ENCODE measurements around the gene ANKRD50.

The ANKRD50 gene, protein sequence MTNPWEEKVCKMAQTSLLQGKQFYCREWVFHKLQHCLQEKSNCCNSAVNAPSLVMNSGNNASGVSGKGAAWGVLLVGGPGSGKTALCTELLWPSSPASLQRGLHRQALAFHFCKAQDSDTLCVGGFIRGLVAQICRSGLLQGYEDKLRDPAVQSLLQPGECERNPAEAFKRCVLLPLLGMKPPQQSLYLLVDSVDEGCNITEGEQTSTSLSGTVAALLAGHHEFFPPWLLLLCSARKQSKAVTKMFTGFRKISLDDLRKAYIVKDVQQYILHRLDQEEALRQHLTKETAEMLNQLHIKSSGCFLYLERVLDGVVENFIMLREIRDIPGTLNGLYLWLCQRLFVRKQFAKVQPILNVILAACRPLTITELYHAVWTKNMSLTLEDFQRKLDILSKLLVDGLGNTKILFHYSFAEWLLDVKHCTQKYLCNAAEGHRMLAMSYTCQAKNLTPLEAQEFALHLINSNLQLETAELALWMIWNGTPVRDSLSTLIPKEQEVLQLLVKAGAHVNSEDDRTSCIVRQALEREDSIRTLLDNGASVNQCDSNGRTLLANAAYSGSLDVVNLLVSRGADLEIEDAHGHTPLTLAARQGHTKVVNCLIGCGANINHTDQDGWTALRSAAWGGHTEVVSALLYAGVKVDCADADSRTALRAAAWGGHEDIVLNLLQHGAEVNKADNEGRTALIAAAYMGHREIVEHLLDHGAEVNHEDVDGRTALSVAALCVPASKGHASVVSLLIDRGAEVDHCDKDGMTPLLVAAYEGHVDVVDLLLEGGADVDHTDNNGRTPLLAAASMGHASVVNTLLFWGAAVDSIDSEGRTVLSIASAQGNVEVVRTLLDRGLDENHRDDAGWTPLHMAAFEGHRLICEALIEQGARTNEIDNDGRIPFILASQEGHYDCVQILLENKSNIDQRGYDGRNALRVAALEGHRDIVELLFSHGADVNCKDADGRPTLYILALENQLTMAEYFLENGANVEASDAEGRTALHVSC (N-terminal part only)

DNA sequence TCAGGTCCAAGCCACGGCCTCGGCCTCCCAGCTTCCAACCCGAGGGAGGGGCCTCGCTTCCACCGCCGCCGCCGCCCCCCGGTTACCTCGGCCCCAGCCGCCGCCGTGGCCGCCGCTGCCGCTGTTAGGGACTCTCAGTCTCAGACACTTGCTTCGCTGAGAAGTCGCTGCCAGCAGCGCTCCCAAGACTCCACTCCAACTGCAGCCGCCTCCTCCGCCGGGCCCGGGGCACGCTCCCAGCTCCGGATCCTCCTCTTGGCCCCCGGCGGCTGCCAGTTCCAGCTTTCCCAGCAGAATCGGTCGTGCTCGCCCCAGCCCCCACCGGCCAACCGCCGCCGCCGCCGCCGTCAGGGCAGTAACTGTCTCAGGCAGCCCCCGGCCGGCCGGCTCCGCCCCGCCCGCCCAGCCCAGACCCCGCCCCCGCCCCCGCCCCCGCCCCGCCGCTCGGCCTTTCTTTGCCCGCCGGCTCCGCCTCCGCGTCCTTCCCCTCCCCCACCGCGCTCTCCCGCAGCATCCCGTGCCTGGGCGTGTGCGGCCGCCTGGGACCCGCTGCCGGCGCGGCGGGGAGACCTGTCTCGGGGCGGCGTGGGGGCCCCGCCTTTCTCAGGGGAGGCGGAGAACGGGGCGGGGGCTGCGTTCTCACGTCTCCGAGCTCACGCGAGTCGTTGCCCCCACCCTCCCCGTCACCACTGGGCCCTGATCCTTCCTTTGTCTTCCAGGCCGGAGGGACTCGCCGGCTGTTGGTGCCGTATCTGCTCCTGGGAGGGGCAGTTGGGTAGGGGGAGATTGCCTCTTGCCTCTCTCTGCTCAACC is at the start of gene ANKRD50:
TSS of gene ANKRD50 (minus strand) at position 361 of the 813 bp plus-strand sequence. CDS start 2,221 bp downstream, outside the sequence.
- peak; percentile 89 for DNase-seq (ENCODE audit: low spot score)

DNA sequence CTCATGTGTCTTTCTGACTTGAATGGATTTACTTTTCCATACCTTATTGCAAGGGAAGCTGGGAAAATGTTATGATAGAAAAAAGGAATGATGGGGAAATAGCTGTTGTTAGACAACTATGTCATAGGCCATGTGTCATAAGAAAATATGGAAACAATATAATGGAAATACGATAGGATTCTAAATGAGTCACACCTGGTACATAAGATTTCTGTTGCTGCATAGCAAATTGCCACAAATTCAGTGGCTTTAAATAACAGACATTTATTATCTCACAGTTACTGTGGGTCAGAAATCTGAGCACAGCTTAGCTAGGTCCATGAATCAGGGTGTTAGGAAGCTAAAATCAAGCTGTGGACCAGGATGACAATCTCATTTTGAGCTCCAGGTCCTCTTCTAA is 44.6 kb upstream of the ANKRD50 start:
- DNase-seq (ENCODE audit: low spot score), result no peak

DNA sequence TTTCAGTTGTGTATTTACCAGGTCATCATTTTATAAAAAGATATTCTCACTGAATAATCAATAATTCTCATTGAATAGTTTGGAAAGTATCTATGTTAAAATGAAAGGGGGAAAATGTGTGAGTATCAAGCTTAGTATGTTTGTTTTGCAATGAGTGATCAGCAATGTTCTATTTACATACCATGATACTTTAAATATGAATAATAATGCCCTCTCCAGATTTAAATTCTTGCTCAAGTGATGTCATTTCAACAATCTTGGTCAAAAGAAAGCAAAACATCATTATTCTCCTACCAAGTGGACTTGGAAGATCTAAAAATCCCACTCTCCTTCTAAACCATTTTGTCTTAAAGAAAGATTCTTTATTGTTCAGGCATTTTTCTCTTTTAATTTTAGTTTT is 42.1 kb upstream of the ANKRD50 start:
- DNase-seq (ENCODE audit: low spot score), result peak; percentile 8

DNA sequence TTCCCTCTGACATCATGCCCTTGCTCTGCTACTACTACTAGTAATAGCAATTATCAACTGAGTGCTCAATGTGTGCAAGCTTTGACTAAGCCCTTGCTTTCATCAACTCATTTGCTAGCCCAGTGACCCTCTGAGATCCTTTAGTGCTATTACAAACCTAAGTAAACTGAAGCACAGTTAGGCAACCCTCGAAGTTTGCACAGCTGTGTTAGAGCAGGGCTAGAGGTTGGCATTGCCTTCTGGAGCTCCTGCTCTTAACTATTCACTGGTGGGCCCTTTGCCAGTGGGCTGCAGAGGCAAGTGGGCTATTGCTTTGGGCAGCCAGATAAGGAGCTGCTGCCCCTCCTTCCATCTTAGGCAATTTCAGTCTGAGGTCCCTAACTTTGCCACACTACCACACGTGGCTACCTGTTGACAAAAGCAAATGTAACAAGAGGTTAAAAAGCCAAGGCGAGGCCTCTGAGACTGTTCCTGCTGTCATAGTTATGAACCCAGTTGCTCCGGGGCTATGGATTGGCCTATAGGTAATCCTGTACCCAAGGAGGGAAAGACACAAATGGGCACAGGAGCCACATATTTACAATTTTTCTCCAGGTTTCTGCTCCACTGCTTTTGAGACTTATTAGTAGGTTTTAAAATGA is 41.5 kb upstream of the ANKRD50 start:
- DNase-seq (ENCODE audit: low spot score), result no peak

DNA sequence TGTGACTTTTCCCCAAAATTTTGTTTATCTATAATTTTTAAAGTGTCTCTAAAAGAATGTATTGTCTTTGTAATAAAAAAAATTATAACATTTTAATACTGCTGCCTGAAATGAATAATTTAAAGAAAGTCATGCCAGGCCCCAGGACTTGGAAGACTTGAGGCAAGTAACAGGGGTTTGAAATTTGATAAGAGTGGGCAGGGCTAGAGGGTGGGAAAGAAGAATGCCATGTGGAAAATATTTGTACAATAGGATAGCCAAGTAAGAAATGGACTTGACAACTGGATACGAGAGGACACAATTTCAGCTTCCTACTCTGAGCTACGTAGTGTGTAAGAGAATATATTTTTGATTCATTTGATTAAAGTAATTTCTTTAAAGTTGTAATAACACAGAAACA is 36.9 kb upstream of the ANKRD50 start:
- no peak for DNase-seq (ENCODE audit: low spot score)

DNA sequence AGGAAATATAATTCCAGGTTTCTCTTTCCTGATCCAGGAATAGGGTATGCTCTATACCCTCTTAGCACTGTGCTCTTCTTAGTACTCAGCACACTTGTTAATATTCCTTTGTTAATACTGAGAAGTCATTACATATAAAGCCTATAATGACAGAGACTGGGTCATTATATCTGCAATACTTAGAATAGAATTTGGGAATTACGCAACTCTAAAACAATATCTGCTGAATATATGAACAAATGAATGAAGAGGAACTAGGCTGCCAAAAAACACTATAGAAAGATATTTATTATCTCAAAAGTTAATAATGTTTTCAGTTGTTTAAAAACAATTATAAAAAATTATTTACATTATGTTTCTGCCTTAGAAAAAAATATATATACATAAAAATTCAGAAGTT is 36.4 kb upstream of the ANKRD50 start:
- DNase-seq (ENCODE audit: low spot score), result no peak

DNA sequence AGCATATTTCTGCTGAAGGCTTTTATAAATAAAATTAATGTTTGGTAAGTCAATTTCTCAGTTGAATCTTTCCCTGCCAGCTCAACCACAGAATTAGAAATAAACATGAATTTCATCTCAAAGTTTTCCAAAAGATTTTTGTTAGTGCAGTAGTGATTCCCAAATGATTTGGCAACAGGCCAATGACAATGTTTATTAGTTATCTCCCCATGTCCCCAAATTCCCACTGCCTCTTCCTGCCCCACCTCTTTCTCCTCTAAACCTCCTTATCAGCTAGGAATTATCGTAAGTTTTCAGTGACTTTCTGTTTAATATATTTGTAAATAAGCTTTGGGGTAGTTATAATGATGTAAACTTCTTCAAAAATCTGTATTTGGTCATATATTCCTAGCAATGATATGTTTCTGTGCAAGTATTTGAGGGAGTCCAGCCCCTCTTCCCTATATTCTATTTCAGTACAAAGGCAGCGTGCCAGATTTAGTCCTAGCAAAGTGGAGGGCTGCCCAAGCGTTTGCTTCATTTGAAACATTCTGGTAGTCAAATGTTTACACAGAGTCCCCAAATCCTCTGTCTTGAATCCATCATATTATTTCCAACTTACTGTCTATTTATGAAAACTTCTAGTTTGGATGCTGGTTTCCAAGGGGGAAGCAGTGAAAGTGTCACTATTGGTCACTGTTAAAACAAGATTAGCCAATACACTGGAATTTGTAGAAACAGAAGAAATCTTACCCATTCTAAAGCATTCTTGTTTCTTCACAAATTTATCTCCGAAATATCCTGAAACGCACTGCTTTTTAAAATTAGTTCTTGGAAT is 33.7 kb upstream of the ANKRD50 start:
- DNase-seq (ENCODE audit: low spot score), result no peak

DNA sequence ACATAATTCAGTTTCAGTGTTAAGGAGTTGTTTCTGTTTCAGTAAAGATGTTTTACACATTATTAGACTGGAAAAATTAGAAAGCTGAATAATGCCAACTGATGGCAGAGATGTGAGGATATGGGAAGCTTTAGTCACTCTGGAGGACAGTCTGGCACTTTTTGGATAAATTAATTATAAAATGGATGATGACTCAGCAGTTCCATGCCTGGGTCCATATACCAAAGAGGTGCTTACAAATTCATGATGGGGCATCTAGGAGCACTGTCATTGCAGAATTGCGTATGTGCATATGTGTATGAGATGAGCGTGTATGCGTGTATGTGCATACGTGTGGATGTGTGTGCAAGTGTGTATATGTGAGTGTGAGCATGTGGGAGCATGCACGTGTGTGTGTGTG is 31.2 kb upstream of the ANKRD50 start:
- DNase-seq (ENCODE audit: low spot score), result no peak

DNA sequence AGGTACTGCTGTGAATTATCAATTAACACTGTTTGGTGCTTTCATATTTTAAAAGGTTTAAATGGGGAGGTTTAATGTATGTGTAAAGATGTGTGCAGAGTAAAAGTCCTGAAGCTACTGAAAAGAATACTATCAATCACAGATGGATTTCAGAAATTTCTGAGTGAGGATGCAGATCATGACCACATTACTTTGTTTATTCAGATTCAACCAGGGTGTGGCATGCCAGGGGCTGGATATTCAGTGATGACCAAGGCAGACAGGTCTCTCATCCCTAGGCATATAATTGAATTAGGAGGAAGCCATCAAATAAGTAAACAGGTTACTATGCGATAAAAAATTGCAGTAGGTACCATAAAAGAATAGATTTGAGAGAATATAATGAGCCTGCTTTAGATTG is 28.0 kb upstream of the ANKRD50 start:
- DNase-seq (ENCODE audit: low spot score), result no peak

DNA sequence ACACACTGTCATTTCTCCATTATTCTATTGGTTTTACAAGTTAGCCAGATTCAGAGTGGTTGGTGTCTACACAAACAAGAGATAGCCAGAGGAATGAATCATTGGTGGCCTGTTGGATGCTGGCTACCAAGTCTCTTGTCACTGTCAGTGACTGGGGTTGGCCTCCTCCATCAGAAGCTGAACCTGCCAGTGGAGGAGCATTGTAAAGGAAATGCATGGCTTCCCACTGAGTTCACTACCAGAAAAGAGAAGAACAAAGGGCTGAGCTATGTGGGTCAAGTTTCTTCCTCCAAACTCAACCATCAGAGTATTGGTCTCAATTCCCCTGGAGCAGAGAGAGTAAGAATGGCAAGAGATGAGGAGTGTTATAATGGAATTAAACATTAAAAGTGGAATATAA is 26.5 kb upstream of the ANKRD50 start:
- no peak for DNase-seq (ENCODE audit: low spot score)

DNA sequence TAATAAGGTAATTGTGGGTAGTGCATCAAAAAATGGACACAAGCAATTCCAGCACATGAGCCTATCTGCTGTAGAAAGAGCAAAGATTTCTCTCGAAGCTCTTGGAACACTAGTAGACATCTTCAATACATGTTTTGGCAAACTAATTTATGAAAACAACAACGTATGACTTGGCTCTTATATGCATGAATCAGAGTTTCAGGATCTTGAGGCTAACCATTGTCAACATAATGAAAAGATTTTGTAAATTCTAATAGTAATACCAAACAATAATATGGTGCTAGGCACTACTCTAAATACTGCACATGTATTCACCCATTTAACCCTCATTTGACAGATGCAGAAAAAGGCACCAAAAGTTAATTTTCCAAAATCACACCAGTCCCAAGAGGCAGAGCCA is 25.1 kb upstream of the ANKRD50 start:
- DNase-seq (ENCODE audit: low spot score), result no peak

DNA sequence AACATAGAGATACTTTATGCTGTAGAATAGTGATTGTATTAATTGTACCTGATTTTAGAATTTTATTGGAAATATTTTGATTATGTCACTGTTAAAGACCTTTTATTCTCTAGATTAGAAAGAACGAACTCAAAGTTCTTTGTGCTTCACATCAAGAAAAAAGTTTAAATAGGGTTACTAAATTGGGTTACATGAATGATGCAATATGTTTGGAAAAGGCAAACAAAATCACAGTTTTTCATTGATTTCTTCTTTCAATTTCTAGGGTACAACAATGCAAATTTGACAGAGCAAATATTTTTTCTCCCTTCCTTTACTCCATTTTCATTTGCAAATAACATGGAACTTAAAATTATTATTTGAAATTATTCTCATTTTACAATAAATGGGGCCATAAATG is 24.0 kb upstream of the ANKRD50 start:
- DNase-seq (ENCODE audit: low spot score), result no peak

DNA sequence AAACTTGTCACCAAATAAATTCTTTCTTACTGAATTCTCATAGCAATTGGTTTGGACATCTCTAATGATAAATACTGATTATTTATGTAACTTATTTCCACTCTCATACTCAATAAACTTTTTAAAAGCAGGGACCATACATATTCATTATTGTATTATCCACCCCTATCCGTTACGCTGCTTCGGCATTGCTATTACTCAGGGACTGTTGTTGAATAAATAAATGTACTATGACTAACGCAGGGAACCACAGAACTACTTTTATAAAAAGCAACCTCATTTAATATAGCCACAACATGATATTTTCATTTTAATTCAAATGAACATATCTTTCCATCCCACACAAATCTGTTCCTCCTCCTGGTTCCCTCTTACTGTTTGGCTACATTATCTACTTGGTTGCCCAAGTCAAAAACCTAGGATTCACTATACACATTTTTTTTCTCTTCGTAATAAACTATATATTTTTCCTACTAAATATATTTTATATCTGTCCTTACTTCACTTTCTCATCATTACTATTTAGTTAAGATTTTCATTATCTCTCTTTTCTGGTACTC is 14.9 kb upstream of the ANKRD50 start:
- DNase-seq (ENCODE audit: low spot score), result no peak

DNA sequence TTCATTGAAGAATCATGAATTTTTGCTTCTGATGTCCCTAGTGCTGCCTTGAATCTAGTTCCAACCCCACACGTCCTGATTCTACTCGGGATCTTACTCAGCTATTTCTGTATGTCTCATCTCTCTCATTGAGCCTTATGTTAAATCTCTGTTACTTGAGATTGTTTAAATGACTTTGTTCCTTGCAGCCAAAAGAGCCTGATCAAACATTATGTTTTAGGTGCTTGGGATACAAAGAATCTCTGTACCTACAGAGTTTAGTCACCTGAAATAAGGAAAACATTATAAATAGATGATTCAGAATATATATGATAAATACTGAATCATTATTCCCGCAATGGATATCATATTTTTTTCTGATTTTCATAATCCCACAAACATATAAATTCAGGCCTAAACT is 13.7 kb upstream of the ANKRD50 start:
- DNase-seq (ENCODE audit: low spot score), result no peak

DNA sequence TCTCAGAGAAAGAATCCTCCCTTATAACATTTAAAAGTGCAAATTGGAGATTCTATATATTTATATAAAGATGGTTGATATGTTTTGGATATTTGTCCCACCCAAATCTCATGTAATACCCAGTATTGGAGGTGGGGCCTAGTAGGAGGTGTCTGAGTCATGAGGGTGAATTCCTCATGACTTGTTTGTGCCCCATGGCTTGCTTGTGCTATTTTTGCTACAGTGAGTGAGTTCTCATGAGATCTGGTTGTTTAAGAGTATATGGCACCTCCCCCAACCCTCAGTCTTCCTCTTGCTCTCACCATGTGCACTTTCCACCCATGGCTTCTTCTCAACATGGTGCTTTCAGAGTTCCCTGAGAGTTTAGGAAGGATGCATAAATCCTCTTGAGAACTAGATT is 9.5 kb upstream of the ANKRD50 start:
- no peak for DNase-seq (ENCODE audit: low spot score)

DNA sequence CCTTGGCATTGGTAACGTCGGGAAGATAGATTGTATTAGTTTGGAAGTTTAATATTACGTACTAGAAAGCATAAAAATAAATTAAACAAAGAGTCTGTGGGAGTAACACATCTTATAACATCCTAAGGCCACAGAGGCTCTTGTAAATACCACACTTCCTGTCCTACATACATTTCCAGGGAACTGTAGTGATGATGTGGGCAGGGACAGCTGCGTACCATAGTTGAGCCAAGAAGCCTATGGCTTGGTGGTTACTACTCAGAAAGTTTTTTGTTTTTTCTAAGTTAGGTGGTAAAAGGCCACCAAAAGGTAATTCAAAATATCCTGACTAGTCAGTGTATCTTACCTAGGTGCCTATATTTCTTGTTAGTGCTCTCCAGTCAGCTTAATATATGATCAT is 4.6 kb upstream of the ANKRD50 start:
- DNase-seq (ENCODE audit: low spot score), result no peak

DNA sequence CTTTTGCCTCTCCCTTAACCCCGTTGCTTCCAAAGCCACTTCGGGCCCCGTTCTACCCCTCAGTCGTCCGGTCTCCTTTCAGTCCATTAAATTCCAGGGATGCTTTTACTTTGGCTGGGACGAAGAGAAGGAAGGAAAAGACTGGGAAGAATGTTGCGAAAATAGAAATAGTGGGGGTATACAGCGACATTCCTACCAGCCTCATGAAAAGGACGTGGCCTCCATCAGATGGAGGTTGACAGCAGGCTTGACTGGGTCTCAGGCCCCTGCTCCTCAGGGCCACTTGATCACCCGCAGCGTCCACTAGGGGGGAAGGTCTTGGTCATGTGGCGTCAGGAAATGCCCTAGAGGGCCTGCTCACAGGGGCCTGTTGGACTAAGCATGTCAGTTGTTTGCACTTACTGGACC is 657 bp upstream of the ANKRD50 start:
- peak; percentile 70 for DNase-seq (ENCODE audit: low spot score)

DNA sequence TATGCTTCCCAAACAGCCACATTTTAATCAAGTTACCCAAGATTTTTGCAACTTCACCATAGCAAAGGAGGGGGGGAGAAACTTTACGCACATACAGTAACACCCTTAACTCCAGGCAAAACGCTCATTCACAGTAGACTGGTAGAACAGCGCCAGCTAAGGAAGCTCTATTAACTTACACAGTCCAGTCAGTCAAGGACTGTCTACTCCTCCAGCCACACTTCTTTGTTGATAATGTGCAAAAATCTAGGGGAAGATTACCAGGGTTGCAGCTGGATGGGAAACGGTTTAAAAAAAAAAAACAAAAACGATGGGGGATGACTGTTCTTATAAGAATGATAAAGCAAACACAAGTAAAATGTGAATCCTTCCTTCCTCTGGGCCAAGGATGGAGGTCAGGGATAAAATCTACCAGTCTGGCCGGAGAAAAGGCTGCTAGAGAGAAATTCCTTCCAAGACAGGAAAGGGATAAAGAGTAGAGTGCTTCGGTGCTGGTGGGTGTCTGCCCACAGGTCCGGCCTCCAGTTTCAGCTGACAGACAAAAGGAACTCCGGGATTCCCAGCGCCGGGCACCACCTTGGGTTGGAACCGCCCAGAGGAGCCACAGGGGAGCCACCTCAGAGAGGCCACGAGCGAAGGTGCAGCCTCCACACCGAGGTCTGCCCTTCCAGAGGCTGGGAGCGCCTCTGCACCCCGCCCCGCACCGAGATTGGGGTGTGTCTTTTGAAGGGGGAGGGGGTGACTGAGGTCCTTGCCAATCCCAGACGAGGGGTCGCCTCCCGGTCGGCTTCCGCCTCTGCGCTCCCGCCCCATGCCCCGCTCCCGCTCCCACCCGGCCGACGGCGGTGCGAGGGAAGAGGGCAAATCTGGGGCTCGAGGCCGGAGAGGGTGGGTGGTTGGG is 811 bp downstream of the ANKRD50 start:
- DNase-seq (ENCODE audit: low spot score), result peak; percentile 57

DNA sequence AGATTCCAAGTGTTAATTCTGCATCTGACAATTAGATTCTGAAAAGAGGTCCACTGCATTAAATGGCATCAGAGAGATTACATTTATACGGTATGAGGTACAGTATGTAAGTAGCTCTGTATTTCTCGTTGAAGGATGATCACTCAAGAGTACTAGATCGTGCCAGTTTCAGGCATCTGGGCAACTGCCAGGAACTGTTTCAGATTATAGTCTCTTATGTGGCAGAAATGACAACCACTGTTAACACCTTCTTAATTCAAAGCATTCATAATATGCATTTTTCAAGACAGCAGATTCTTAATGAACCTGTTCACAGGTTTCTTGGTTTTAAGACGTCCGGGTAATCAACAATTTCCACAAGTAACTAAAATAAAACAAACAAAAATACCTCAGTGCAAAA is 1.6 kb downstream of the ANKRD50 start:
- no peak for DNase-seq (ENCODE audit: low spot score)
